Anterior cingulate cortex (tissue), 58 donors: ENCODE data around the gene LKAAEAR1.

Experiments used
- DNase-seq, 58 donors: peaks; one replicate each; lab custom pipeline; 2025; lab: John Stamatoyannopoulos, UW

Gene LKAAEAR1

GRCh38 chr20:64080813-64081623 lies 3.2 kb downstream of the LKAAEAR1 start:
- no peak for DNase-seq

- peak in 1 of 58 donors; percentile 68 for DNase-seq
Measured at GRCh38 chr20:64080013-64080812, 4.0 kb downstream of the LKAAEAR1 start, which contains the start of gene OPRL1. OPRL1 (plus strand) TSS chr20:64080082; CDS start chr20:64092721, 12,639 bp downstream.

- DNase-seq = peak in 45 of 58 donors; percentile 33 to 82 (median 61)
Measured at GRCh38 chr20:64079273-64080012, 4.8 kb downstream of the LKAAEAR1 start, which contains the start of gene RGS19. RGS19 (minus strand) TSS chr20:64079518; CDS start chr20:64076886, 2,632 bp downstream.

- no peak for DNase-seq
Measured at GRCh38 chr20:64078934-64079272, 5.3 kb downstream of the LKAAEAR1 start.

GRCh38 chr20:64077876-64078551 lies 6.2 kb downstream of the LKAAEAR1 start:
- DNase-seq = peak in 2 of 58 donors; percentile 26 to 27

- no peak for DNase-seq
Measured at GRCh38 chr20:64077541-64077875, 6.7 kb downstream of the LKAAEAR1 start.

GRCh38 chr20:64077094-64077493 lies 7.1 kb downstream of the LKAAEAR1 start:
- peak in 7 of 58 donors; percentile 16 to 32 (median 22) for DNase-seq

GRCh38 chr20:64076061-64076997 lies 7.9 kb downstream of the LKAAEAR1 start:
- no peak for DNase-seq

GRCh38 chr20:64075556-64075955 lies 8.6 kb downstream of the LKAAEAR1 start:
- DNase-seq = no peak

- DNase-seq = no peak
Measured at GRCh38 chr20:64074963-64075362, 9.2 kb downstream of the LKAAEAR1 start.

GRCh38 chr20:64074184-64074789 lies 9.9 kb downstream of the LKAAEAR1 start:
- DNase-seq = no peak

GRCh38 chr20:64073476-64074183 lies 10.6 kb downstream of the LKAAEAR1 start:
- DNase-seq = no peak

GRCh38 chr20:64072498-64073063 lies 11.6 kb downstream of the LKAAEAR1 start:
- no peak for DNase-seq

- DNase-seq = no peak
Measured at GRCh38 chr20:64071341-64072332, 12.6 kb downstream of the LKAAEAR1 start.

- DNase-seq = no peak
Measured at GRCh38 chr20:64070244-64070993, 13.8 kb downstream of the LKAAEAR1 start.
